H1 (cell line): ENCODE measurements around the gene SLC5A10. TPM values are rescaled to one million over a fixed set of nuclear protein-coding genes. Genes with fewer than 3 reads are reported as not detected.

Experiments used
- CTCF ChIA-PET: fragments of 300-600 bp; sonication (Branson Sonifier 250); formaldehyde crosslinking; loops from one replicate; lab custom pipeline; 2021; ENCODE audit not compliant: partially characterized antibody; lab: Charles Lee
- POLR2A ChIA-PET: fragments of 300-600 bp; sonication (Branson Sonifier 250); formaldehyde crosslinking; loops from one replicate; lab custom pipeline; 2021; ENCODE audit warnings: inconsistent platforms; ENCODE audit not compliant: partially characterized antibody; lab: Charles Lee
- DNase-seq, 2 experiments: peaks; one replicate each; pipeline versions ENCODE4 v3.0.0 to v3.0.0-alpha.2; 2010 to 2022; ENCODE audit warnings: low spot score in 2 of 2, low read depth in 1 of 2, mixed read lengths in 1 of 2
- FAIRE-seq: peaks from 2 replicates; lab custom pipeline; 2011; peaks lifted over from hg19 to GRCh38; lab: Jason Lieb, UNC
- H2AFZ ChIP-seq: 2 replicates; pipeline ENCODE4 v1.8.1; 2012; ENCODE audit warnings: low read length, inconsistent platforms
- H2AK5ac ChIP-seq: 2 replicates; pipeline ENCODE4 v1.6.1; 2013; ENCODE audit warnings: low read depth, low read length
- H2BK120ac ChIP-seq: replicated peaks from 2 replicates; pipeline ENCODE3; 2013; ENCODE audit warnings: low read depth, low read length, inconsistent platforms
- H2BK12ac ChIP-seq: 2 replicates; pipeline ENCODE4 v1.6.1; 2013; ENCODE audit warnings: low read depth, low read length
- H2BK15ac ChIP-seq: 2 replicates; pipeline ENCODE4 v1.6.1; 2013; ENCODE audit warnings: low read length
- H2BK20ac ChIP-seq: 2 replicates; pipeline ENCODE4 v1.6.1; 2013; ENCODE audit warnings: low read length
- H2BK5ac ChIP-seq: 2 replicates; pipeline ENCODE4 v1.6.1; 2013; ENCODE audit warnings: low read depth, low read length
- H3K14ac ChIP-seq: 2 replicates; pipeline ENCODE4 v1.6.1; 2013; ENCODE audit warnings: inconsistent platforms; ENCODE audit not compliant: insufficient read length
- H3K18ac ChIP-seq: 2 replicates; pipeline ENCODE4 v1.6.1; 2013; ENCODE audit warnings: low read length; ENCODE audit errors: extremely low read depth
- H3K23ac ChIP-seq: 2 replicates; pipeline ENCODE4 v1.6.1; 2013; ENCODE audit warnings: inconsistent platforms; ENCODE audit not compliant: insufficient read length
- H3K23me2 ChIP-seq: 2 replicates; pipeline ENCODE4 v1.6.1; 2013; ENCODE audit warnings: low read depth, low read length
- H3K27ac ChIP-seq: 2 replicates; pipeline ENCODE4 v1.6.1; 2011; ENCODE audit warnings: low read depth, low read length, inconsistent platforms
- H3K27me3 ChIP-seq, 4 experiments: replicated peaks in 1 of 4; 1 replicate in 1 of 4; 2 replicates in 3 of 4; pipeline versions ENCODE4 v1.6.1 to v1.8.1; 2011 to 2013; ENCODE audit warnings: low read length in 3 of 4, mild to moderate bottlenecking in 3 of 4, inconsistent platforms in 2 of 4, mixed read lengths in 2 of 4, moderate library complexity in 1 of 4; ENCODE audit not compliant: control insufficient read depth in 3 of 4, insufficient read depth in 3 of 4; ENCODE audit errors: extremely low read depth in 1 of 4
- H3K36me3 ChIP-seq, 4 experiments: 2 replicates each; pipeline versions ENCODE4 v1.6.1 to v1.8.1; 2011 to 2013; ENCODE audit warnings: mild to moderate bottlenecking in 4 of 4, low read length in 3 of 4, moderate library complexity in 2 of 4, control low read depth in 1 of 4, inconsistent platforms in 1 of 4; ENCODE audit not compliant: insufficient read depth in 4 of 4, control insufficient read depth in 2 of 4
- H3K4ac ChIP-seq: replicated peaks from 2 replicates; pipeline ENCODE3; 2013; ENCODE audit warnings: low read length, low read depth, mixed read lengths, inconsistent platforms; ENCODE audit not compliant: insufficient read length
- H3K4me1 ChIP-seq, 4 experiments: replicated peaks in 1 of 4; 1 replicate in 1 of 4; 2 replicates in 3 of 4; pipeline versions ENCODE4 v1.6.1 to v1.8.1; 2011 to 2013; ENCODE audit warnings: low read length in 3 of 4, inconsistent platforms in 2 of 4, mixed read lengths in 1 of 4; ENCODE audit not compliant: insufficient read depth in 4 of 4, control insufficient read depth in 3 of 4
- H3K4me2 ChIP-seq, 2 experiments: 2 replicates each; pipeline versions ENCODE4 v1.6.1 to v1.8.1; 2011 to 2013; ENCODE audit warnings: low read depth in 2 of 2, low read length in 2 of 2, control low read depth in 1 of 2, inconsistent platforms in 1 of 2, mild to moderate bottlenecking in 1 of 2; ENCODE audit not compliant: insufficient read depth in 1 of 2
- H3K4me3 ChIP-seq, 4 experiments: fragments of 200-600, 300-600 bp in 1 of 4; sonication (generic), shearing (Covaris generic), sonication (Bioruptor Twin) in 1 of 4; 2 replicates each; pipeline versions ENCODE4 v1.5.1 to v1.8.1; 2011 to 2016; ENCODE audit warnings: low read length in 4 of 4, low read depth in 3 of 4, control low read depth in 2 of 4, inconsistent platforms in 2 of 4, mild to moderate bottlenecking in 2 of 4, mixed read lengths in 1 of 4, moderate library complexity in 1 of 4; ENCODE audit not compliant: insufficient read depth in 2 of 4; ENCODE audit errors: extremely low read depth in 1 of 4
- H3K56ac ChIP-seq: replicated peaks from 2 replicates; pipeline ENCODE3; 2013; ENCODE audit warnings: low read depth, mild to moderate bottlenecking, mixed read lengths, low read length, inconsistent platforms; ENCODE audit not compliant: insufficient read length
- H3K79me1 ChIP-seq: 2 replicates; pipeline ENCODE4 v1.6.1; 2013; ENCODE audit warnings: low read depth, low read length, control low read depth
- H3K79me2 ChIP-seq, 2 experiments: 2 replicates each; pipeline versions ENCODE4 v1.6.1 to v1.8.1; 2012 to 2013; ENCODE audit warnings: low read length in 2 of 2, mild to moderate bottlenecking in 2 of 2, inconsistent platforms in 1 of 2; ENCODE audit not compliant: insufficient read depth in 2 of 2, control insufficient read depth in 1 of 2
- H3K9ac ChIP-seq, 4 experiments: replicated peaks in 1 of 4; 1 replicate in 1 of 4; 2 replicates in 3 of 4; pipeline versions ENCODE4 v1.6.1 to v1.8.1; 2011 to 2013; ENCODE audit warnings: low read depth in 3 of 4, low read length in 3 of 4, control low read depth in 2 of 4, mild to moderate bottlenecking in 2 of 4, moderate library complexity in 2 of 4, inconsistent platforms in 1 of 4; ENCODE audit errors: extremely low read depth in 1 of 4
- H3K9me3 ChIP-seq, 2 experiments: 2 replicates each; pipeline versions ENCODE4 v1.6.1 to v1.8.1; 2012 to 2013; ENCODE audit warnings: mild to moderate bottlenecking in 2 of 2, moderate library complexity in 2 of 2, control low read depth in 1 of 2, inconsistent platforms in 1 of 2, low read depth in 1 of 2, low read length in 1 of 2, mixed read lengths in 1 of 2; ENCODE audit not compliant: insufficient read depth in 2 of 2
- H4K20me1 ChIP-seq, 2 experiments: replicated peaks in 1 of 2; 2 replicates each; pipeline versions ENCODE3 to v1.8.1; 2011 to 2013; ENCODE audit warnings: inconsistent platforms in 2 of 2, low read length in 2 of 2, mild to moderate bottlenecking in 1 of 2; ENCODE audit not compliant: insufficient read depth in 2 of 2, control insufficient read depth in 1 of 2
- H4K5ac ChIP-seq: 2 replicates; pipeline ENCODE4 v1.6.1; 2013; ENCODE audit warnings: low read length, low read depth, mixed read lengths, inconsistent platforms; ENCODE audit not compliant: insufficient read length
- H4K8ac ChIP-seq: 2 replicates; pipeline ENCODE4 v1.8.0; 2013; ENCODE audit warnings: mild to moderate bottlenecking, moderate library complexity, low read length, inconsistent platforms; ENCODE audit not compliant: insufficient read depth; ENCODE audit errors: extremely low read depth
- H4K91ac ChIP-seq: replicated peaks from 2 replicates; pipeline ENCODE3; 2013; ENCODE audit warnings: low read length, mixed read lengths, inconsistent platforms; ENCODE audit not compliant: insufficient read length
- BCL11A ChIP-seq, 2 experiments: IDR thresholded peaks; one replicate each; pipeline ENCODE4 v1.6.1; 2011; ENCODE audit warnings: low read depth in 2 of 2, low read length in 2 of 2, mild to moderate bottlenecking in 2 of 2
- BRCA1 ChIP-seq: IDR thresholded peaks from 2 replicates; pipeline ENCODE4 v1.6.1; 2012; ENCODE audit warnings: low read depth, low read length, improper control_type of control experiment
- CBX8 ChIP-seq: fragments of 300-800, 300-1000 bp; sonication (generic); IDR thresholded peaks from 2 replicates; pipeline ENCODE4 v1.7.1; 2016; ENCODE audit warnings: low read depth, low read length, borderline replicate concordance
- CHD1 ChIP-seq: IDR thresholded peaks from 2 replicates; pipeline ENCODE4 v1.6.1; 2012; ENCODE audit warnings: low read depth, low read length, improper control_type of control experiment
- GABPA ChIP-seq: IDR thresholded peaks from 2 replicates; pipeline ENCODE4 v1.6.1; 2011; ENCODE audit warnings: mild to moderate bottlenecking, low read length, moderate library complexity, borderline replicate concordance; ENCODE audit not compliant: insufficient read depth
- KDM4A ChIP-seq: IDR thresholded peaks from one replicate; pipeline ENCODE4 v1.7.1; 2012; ENCODE audit warnings: low read depth, mild to moderate bottlenecking, moderate library complexity, low read length, inconsistent platforms; ENCODE audit not compliant: severe bottlenecking
- KDM5A ChIP-seq: fragments of 200-600 bp; IDR thresholded peaks from 2 replicates; pipeline ENCODE4 v1.7.1; 2012; ENCODE audit warnings: mild to moderate bottlenecking, low read length, inconsistent platforms, mixed read lengths
- MAFK ChIP-seq: IDR thresholded peaks from 2 replicates; pipeline ENCODE4 v1.6.1; 2012; ENCODE audit warnings: low read depth, mild to moderate bottlenecking, improper control_type of control experiment, low read length
- SP4 ChIP-seq: IDR thresholded peaks from 2 replicates; pipeline ENCODE4 v1.6.1; 2012; ENCODE audit warnings: low read length, inconsistent platforms
- TBP ChIP-seq: IDR thresholded peaks from 2 replicates; pipeline ENCODE4 v1.6.1; 2011; ENCODE audit warnings: low read depth, low read length, improper control_type of control experiment
- TEAD4 ChIP-seq: IDR thresholded peaks from 2 replicates; pipeline ENCODE4 v1.6.1; 2012; ENCODE audit warnings: low read depth, low read length, inconsistent platforms, mixed read lengths
- WGBS, 2 experiments: shearing (Covaris generic) in 1 of 2; methylation state at CpG; one replicate each; pipeline versions ENCODE4 v1.1.6 to v1.1.7; 2013 to 2015; ENCODE audit warnings: low lambda C conversion rate in 2 of 2, mixed read lengths in 2 of 2, inconsistent platforms in 1 of 2, low coverage in 1 of 2, missing lambda C conversion rate in 1 of 2; ENCODE audit not compliant: insufficient replicate concordance in 2 of 2, insufficient coverage in 1 of 2, insufficient read length in 1 of 2; ENCODE audit errors: extremely low coverage in 1 of 2, missing lambda C conversion rate in 1 of 2; 5-methylcytosine and 5-hydroxymethylcytosine counted together
- polyA plus RNA-seq, 7 experiments: library from polyadenylated mRNA; depleted of rRNA in 3 of 7; stranded (reverse) in 5 of 7; unstranded in 2 of 7; fragments of >200 nt in 5 of 7; fragments of 200-250 nt in 2 of 7; gene quantifications; 1 replicate in 5 of 7; 2 replicates in 1 of 7; 4 replicates in 1 of 7; pipeline versions ENCODE4 v1.2.1 to v1.2.3, GENCODE V29; 2011 to 2013; ENCODE audit warnings: missing spikeins in 2 of 7, mixed read lengths in 2 of 7
- total RNA-seq: library from RNA; stranded (reverse); fragmentation: NEBNext Ultra II Directional; extraction: Animal tissue kit (Norgen Biotek cat#: 25700); gene quantifications from 2 replicates; pipeline ENCODE4 v1.2.1, GENCODE V29; 2021

Gene SLC5A10
- total and polyA plus RNA-seq, 2 of the 8 experiments (the other 6 are each of a cell fraction or from before 2014, with no cell fraction given): 0.05 to 0.11 TPM

DNA sequence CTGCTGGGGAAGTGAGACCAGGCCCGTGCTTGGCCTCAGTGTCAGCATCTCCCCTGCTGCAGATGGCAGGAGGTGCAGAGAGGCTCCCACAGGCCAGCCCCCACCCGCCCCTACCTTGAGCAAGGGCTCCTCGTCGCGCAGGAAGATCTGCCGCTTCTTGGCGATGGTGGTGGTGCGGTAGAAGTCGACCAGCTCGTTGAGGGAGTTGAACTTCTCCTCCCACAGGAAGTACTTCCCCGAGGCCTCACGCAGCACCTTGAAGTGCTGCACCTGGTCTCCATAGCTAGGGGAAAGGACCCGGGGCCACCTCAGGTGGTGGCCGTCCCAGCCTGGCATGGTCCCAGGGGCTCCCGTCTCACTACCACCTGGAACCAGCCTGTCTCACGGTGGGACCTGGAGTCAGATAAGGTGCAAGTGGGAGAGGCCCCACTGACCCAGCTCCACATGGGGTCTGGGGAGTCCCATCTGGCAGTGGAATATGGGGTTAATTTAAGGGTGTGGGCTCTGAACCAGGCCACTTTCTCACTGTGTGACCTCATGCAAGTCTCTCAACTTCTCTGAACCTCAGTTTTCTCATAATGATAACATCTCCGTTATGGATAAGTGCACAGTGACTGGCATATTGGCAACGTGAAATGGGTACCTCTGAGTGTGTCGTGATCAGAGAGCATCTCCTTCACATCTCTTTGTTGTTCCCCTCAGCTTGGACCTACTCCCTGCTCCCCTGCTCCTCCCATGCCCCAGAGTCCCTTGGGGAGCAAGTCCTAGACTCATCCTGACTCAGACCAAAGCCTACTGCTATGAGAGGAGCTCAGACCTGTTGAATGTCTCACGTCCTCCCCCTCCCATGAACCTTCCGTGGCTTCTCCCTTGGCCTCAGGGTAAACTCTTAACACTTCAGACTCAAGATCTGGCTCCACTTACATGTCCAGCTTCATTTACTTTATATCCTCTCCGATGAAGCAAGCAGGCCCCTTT, 72.4 kb downstream of the SLC5A10 start:
- H4K5ac ChIP-seq: no peak overlapping the region
- no peak overlapping the region for H2BK20ac ChIP-seq
- no peaks in the 10 kb centered on the region for H3K79me1 ChIP-seq
- no peak overlapping the region for H3K4me3 ChIP-seq
- H3K4ac ChIP-seq: no peak overlapping the region
- H3K9ac ChIP-seq: no peak overlapping the region
- no peak overlapping the region for H3K27ac ChIP-seq
- H2BK12ac ChIP-seq: no peak overlapping the region
- H3K18ac ChIP-seq: no peak overlapping the region
- POLR2A ChIA-PET: interaction anchor here (0.6 kb wide), 1 partner anchor 62 kb away, joined by 3 read pairs; no protein-coding TSS in a partner anchor
- H3K14ac ChIP-seq: no peak overlapping the region
- H3K79me2 ChIP-seq: no peaks in the 10 kb centered on the region
- FAIRE-seq (no peak), DNase-seq (no peak)
- no peaks in the 10 kb centered on the region for H3K36me3 ChIP-seq
- H2BK5ac ChIP-seq: no peak overlapping the region
- H3K4me1 ChIP-seq: peaks cover 0 to 3% (median 0%) of the 10 kb centered on the region in 4 experiments; a peak in 1 of 7 replicates
- H3K23ac ChIP-seq: no peak overlapping the region
- H3K56ac ChIP-seq: no peak overlapping the region
- WGBS, 2 experiments: 88% methylated on average over 22 of the region's 22 CpGs; no CpG with 5 or more reads in 1 of the 2 experiments
- no peak overlapping the region; the same call in 1 of the 2 replicates for H4K8ac ChIP-seq
- H4K20me1 ChIP-seq: no peaks in the 10 kb centered on the region
- no peaks in the 10 kb centered on the region for H3K27me3 ChIP-seq
- no peak overlapping the region for H2BK120ac ChIP-seq
- H3K9me3 ChIP-seq: no peaks in the 10 kb centered on the region
- H2AK5ac ChIP-seq: no peak overlapping the region
- H2BK15ac ChIP-seq: no peak overlapping the region
- H3K4me2 ChIP-seq: no peak overlapping the region
- H4K91ac ChIP-seq: no peak overlapping the region
- CTCF ChIA-PET: interaction anchor here (1.0 to 2.9 kb wide), 3 partner anchors 11 to 63 kb away, joined by 3 to 9 read pairs (median 8); no protein-coding TSS in a partner anchor
- no peak overlapping the region for H2AFZ ChIP-seq
- no peaks in the 10 kb centered on the region for H3K23me2 ChIP-seq
- TF ChIP-seq BRCA1 (no peak), CHD1 (no peak), TBP (no peak), KDM4A (no peak), GABPA (no peak), CBX8 (no peak), TEAD4 (no peak), MAFK (no peak), SP4 (no peak), BCL11A (IDR thresholded peaks at IDR 0.05; ENCODE audit: low read depth in 2 of 2, low read length in 2 of 2) (no peak), KDM5A (no peak)
